A549 (cell line): ENCODE data around the gene PTGR2.

ENCODE experiments used
- CBX8 ChIP-seq: fragments of 200-600 bp; sonication (generic); IDR thresholded peaks from 2 replicates; pipeline ENCODE4 v1.6.1; 2016
- CTCF ChIP-seq: fragments of >200 bp; sonication (Bioruptor Twin); formaldehyde crosslinking; IDR thresholded peaks from 3 replicates; pipeline ENCODE4 v1.5.1; 2016
- FOSL2 ChIP-seq, 2 experiments: fragments of 450-650 bp in 1 of 2; fragments of >200 bp in 1 of 2; sonication (Bioruptor Twin) in 1 of 2; formaldehyde crosslinking; IDR thresholded peaks; 2 replicates each; pipeline versions ENCODE4 v1.5.0 to v1.6.1; 2016 to 2020; ENCODE audit warnings: mild to moderate bottlenecking in 1 of 2, moderate library complexity in 1 of 2
- MAFK ChIP-seq: fragments of 450-650 bp; IDR thresholded peaks from 2 replicates; pipeline ENCODE4 v1.6.1; 2014; ENCODE audit not compliant: partially characterized antibody
- NFE2L2 ChIP-seq: fragments of 150-350 bp; conservative IDR thresholded peaks from 2 replicates; pipeline ENCODE4 v1.6.1; 2014; ENCODE audit warnings: low read length
- POLR2A ChIP-seq: IDR thresholded peaks from 2 replicates; pipeline ENCODE4 v1.6.1; 2012; ENCODE audit warnings: mild to moderate bottlenecking, low read length
- RFX5 ChIP-seq: fragments of 450-650 bp; IDR thresholded peaks from 2 replicates; pipeline ENCODE4 v1.7.1; 2014; ENCODE audit warnings: antibody characterized with exemption, mild to moderate bottlenecking, moderate library complexity
- TF ChIP-seq, protein P1 (sequence below): IDR thresholded peaks from 2 replicates; pipeline ENCODE4 v1.6.1; 2012
- TF ChIP-seq, protein P2 (sequence below): fragments of 200-600 bp; sonication (generic); IDR thresholded peaks from 2 replicates; pipeline ENCODE4 v1.6.1; 2016; ENCODE audit warnings: antibody characterized with exemption, mild to moderate bottlenecking, moderate library complexity
- TF ChIP-seq, protein P3 (sequence below): fragments of 250-450 bp; sonication (Bioruptor Pico); IDR thresholded peaks from 2 replicates; pipeline ENCODE4 v1.5.0; 2021; ENCODE audit warnings: mild to moderate bottlenecking, moderate library complexity, borderline replicate concordance

DNA sequence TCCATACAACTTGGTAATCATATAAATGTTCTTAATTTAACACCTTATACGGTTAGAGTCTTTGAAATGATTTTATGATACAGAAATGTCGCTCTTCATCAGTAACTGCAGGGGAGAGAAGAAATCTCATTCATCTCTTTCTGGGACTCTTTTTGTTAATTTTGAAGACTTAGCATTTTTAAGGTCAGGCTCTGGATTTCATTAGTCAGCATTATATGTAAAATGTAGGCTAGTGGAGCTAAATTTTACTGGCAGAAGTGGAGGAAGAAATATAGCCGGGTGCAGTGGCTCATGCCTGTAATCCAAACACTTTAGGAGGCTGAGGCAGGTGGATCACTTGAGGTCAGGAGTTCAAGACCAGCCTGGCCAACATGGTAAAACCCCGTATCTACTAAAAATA lies 4.7 kb upstream of the PTGR2 start:
- TF ChIP-seq, protein P1, sequence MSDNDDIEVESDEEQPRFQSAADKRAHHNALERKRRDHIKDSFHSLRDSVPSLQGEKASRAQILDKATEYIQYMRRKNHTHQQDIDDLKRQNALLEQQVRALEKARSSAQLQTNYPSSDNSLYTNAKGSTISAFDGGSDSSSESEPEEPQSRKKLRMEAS = no peak
- no peak for TF ChIP-seq CTCF
- TF ChIP-seq RFX5 = no peak
- no peak for TF ChIP-seq POLR2A
- TF ChIP-seq, protein P2, sequence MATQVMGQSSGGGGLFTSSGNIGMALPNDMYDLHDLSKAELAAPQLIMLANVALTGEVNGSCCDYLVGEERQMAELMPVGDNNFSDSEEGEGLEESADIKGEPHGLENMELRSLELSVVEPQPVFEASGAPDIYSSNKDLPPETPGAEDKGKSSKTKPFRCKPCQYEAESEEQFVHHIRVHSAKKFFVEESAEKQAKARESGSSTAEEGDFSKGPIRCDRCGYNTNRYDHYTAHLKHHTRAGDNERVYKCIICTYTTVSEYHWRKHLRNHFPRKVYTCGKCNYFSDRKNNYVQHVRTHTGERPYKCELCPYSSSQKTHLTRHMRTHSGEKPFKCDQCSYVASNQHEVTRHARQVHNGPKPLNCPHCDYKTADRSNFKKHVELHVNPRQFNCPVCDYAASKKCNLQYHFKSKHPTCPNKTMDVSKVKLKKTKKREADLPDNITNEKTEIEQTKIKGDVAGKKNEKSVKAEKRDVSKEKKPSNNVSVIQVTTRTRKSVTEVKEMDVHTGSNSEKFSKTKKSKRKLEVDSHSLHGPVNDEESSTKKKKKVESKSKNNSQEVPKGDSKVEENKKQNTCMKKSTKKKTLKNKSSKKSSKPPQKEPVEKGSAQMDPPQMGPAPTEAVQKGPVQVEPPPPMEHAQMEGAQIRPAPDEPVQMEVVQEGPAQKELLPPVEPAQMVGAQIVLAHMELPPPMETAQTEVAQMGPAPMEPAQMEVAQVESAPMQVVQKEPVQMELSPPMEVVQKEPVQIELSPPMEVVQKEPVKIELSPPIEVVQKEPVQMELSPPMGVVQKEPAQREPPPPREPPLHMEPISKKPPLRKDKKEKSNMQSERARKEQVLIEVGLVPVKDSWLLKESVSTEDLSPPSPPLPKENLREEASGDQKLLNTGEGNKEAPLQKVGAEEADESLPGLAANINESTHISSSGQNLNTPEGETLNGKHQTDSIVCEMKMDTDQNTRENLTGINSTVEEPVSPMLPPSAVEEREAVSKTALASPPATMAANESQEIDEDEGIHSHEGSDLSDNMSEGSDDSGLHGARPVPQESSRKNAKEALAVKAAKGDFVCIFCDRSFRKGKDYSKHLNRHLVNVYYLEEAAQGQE = no peak
- no peak for TF ChIP-seq FOSL2 (IDR thresholded peaks at IDR 0.05)
- TF ChIP-seq FOSL2 (CRISPR knock-in tag; IDR thresholded peaks at IDR 0.05) = no peak
- TF ChIP-seq MAFK = peak; percentile 95
- no peak for TF ChIP-seq CBX8
- TF ChIP-seq, protein P3, sequence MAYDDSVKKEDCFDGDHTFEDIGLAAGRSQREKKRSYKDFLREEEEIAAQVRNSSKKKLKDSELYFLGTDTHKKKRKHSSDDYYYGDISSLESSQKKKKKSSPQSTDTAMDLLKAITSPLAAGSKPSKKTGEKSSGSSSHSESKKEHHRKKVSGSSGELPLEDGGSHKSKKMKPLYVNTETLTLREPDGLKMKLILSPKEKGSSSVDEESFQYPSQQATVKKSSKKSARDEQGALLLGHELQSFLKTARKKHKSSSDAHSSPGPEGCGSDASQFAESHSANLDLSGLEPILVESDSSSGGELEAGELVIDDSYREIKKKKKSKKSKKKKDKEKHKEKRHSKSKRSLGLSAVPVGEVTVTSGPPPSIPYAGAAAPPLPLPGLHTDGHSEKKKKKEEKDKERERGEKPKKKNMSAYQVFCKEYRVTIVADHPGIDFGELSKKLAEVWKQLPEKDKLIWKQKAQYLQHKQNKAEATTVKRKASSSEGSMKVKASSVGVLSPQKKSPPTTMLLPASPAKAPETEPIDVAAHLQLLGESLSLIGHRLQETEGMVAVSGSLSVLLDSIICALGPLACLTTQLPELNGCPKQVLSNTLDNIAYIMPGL (CRISPR knock-in tag) = no peak
- no peak for TF ChIP-seq NFE2L2
